ENCODE results near the gene KAT8. TPM values are rescaled to one million over a fixed set of nuclear protein-coding genes. Genes with fewer than 3 reads are reported as not detected.

The KAT8 gene
- total and polyA plus RNA-seq, 9 of the 15 experiments (the other 6 are each of a cell fraction or from before 2014, with no cell fraction given), result 10.0 to 98.5 (median 76.4) TPM

GRCh38 chr16:31105677-31106213 lies 11.7 kb upstream of the KAT8 start (continued):
- no peak for TF ChIP-seq HDAC8 (tag; IDR thresholded peaks at IDR 0.05)
- no peak for TF ChIP-seq ZBTB5 (IDR thresholded peaks at IDR 0.05)
- TF ChIP-seq E2F3 (CRISPR knock-in tag; IDR thresholded peaks at IDR 0.05), result peak; percentile 66; the same call in 1 of the 2 replicates
- TF ChIP-seq RBM25 (IDR thresholded peaks at IDR 0.05; ENCODE audit: low read depth, low read length, severe bottlenecking), result no peak
- TF ChIP-seq MITF (IDR thresholded peaks at IDR 0.05), result peak; percentile 46; the same call in 1 of the 2 replicates
- TF ChIP-seq TSHZ1 (CRISPR knock-in tag; IDR thresholded peaks at IDR 0.05), result no peak
- TF ChIP-seq ZNF217 (CRISPR knock-in tag; IDR thresholded peaks at IDR 0.05), result no peak
- no peak for TF ChIP-seq PTTG1 (tag; IDR thresholded peaks at IDR 0.05; ENCODE audit: low read depth)
- no peak for TF ChIP-seq ZNF77 (CRISPR knock-in tag; IDR thresholded peaks at IDR 0.05)
- TF ChIP-seq ARHGAP35 (IDR thresholded peaks at IDR 0.05; ENCODE audit: partially characterized antibody), result no peak
- TF ChIP-seq ZKSCAN8 (CRISPR knock-in tag; IDR thresholded peaks at IDR 0.05), result no peak
- no peak for TF ChIP-seq PHF20 (IDR thresholded peaks at IDR 0.05; ENCODE audit: partially characterized antibody)
- TF ChIP-seq CREM (IDR thresholded peaks at IDR 0.05; ENCODE audit: low read depth), result peak; percentile 46; the same call in 1 of the 2 replicates
- TF ChIP-seq CTCF (IDR thresholded peaks at IDR 0.05 in 2 of 3, conservative IDR thresholded peaks at IDR 0.05 in 1 of 3; ENCODE audit: insufficient read depth in 2 of 3, low read depth in 1 of 3, low read length in 3 of 3), result peak; percentile 83 to 86 (median 84)
- TF ChIP-seq CHD4 (IDR thresholded peaks at IDR 0.05; ENCODE audit: insufficient read depth, insufficient replicate concordance, low read depth, low read length, poor library complexity, severe bottlenecking), result no peak
- no peak for TF ChIP-seq ZC3H8 (IDR thresholded peaks at IDR 0.05)
- no peak for TF ChIP-seq DPF2 (IDR thresholded peaks at IDR 0.05)
- TF ChIP-seq ZFPM2 (CRISPR knock-in tag; IDR thresholded peaks at IDR 0.05), result no peak
- TF ChIP-seq MECOM (CRISPR knock-in tag; IDR thresholded peaks at IDR 0.05), result no peak
